Hepatic stellate cell (primary cell): ENCODE data around the gene STAB2.

Experiments
- DNase-seq: peaks from one replicate; pipeline ENCODE4 v3.0.0; 2011; ENCODE audit warnings: low spot score

Gene STAB2

DNA sequence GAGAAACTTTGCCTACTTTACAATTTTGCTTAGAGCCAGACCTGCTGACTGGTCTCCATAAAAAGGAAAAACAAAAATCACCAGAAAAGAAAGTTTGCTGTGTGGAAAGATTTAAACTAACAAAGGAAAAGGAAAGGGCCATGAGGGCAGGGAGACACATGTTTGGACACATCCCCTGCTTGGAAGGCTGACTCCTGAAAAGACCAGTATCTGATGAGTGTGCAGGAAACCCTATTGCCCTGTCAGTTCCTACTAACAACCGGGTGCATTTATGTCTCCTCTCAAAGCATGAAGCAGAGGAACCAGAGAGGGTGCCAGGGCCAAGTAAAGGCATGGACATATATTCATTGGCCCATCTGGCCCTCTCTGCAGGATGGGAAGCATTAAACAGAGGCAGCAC is 7.0 kb upstream of the STAB2 start:
- no peak for DNase-seq

DNA sequence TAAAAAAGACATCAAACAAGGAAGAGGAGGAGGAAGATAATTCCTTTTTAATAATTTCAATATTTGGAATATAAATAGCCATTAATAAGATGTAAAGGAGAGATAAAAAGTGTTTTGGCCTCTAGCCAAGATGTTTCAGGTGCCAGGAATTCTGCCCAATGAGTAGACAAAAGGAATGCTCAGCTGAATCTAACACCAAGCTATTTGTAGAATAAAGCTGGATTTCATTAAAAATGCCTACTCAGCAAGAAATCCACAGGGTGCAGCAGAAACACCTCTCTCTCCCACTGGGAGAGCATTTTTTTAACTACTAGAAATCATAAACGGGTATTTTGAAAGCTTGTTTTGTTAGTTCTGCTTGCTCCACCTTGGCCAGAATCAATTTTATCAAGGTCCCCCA is 4.1 kb upstream of the STAB2 start:
- no peak for DNase-seq

DNA sequence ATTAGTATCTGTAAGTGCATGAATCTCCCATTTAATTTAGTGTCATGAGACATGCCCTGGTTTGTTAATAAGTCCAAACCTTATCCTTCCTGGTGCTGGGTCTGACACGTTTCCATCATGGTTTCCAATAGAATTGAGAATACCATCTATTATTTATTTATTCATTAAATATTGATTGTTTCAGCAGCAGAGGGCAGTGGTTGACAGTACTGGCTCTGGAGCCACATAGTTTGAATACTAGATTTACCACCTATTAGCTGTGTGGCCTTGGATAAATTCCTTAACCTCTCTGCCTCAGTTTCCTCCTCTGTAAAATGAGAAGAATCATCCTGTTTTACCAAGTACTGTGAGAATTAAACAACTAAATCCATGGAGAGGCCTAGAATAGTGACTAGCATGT is 941 bp upstream of the STAB2 start:
- no peak for DNase-seq

DNA sequence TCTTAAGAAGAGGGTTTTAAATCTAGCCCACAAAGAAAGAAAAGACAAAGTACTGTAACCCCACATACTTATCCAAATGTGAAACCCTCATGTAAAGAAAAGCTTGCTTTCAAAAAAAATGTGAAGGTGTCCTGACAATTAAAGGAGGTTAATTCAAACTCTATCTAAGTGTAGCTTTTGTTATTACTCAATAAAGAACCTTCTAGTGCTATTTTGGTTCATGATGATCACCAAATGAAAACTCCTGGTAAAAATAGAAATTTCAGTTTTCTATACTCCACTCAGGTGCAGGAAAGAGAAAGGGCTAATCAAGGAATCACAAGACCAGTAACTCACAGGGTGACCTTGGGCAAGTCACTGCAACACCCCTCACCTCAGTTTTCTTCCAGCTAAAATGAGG is 1.6 kb downstream of the STAB2 start:
- no peak for DNase-seq

DNA sequence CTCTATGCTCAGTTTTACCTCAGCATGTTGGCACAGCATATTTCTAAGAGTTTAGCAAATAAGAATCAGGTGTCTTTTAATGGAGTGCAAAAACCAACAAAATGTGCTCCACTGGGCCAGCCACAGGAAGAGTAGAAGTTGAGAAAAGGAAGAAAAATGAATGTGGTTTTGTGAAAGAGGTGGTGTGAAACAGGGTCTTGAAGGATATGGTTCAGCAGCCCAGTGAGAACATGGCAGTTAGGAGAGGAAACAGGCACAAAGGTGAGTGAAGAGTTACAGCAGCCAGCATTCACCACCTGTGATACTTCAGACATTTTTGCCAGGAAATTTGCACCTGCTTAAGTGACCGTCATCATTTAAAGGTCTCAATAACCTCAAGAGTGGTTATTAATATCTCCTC is 2.4 kb downstream of the STAB2 start:
- no peak for DNase-seq

DNA sequence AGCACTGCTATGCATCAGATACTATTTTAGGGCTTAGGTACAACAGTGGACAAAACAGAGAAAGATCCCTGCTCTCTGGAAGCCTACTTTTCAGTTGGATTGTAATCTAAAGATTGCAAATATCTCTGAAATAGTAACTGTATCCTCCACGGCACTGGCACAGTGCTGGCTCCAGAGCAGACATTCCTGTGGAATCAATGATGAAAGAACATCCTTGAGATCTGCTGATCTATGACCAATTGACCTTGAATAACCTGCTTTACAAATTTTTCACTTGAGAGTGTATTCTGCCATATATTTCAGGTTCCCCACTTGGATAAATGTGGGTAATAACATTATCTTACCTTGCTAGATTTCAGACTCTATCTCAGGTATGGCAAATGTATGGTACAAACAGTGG is 3.2 kb downstream of the STAB2 start:
- no peak for DNase-seq

DNA sequence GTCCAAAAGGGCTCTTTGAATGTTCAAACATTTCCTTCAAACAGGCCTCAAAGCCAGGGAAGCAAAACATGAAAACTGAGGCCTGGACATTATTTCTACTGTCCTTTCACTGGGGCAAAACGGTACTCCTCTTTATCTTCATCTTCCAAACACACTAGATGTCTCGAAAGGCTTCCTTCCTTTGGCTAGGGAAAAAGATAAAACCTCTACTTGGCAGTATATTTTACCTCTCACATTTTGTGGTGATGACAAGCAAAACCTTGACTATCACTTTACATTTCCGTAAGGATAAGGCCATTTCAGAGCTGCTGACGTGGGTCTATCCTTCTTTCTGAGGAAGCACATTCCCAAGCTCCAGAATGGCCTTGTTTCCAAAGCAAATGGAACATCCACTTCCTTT is 9.9 kb downstream of the STAB2 start:
- DNase-seq: no peak

DNA sequence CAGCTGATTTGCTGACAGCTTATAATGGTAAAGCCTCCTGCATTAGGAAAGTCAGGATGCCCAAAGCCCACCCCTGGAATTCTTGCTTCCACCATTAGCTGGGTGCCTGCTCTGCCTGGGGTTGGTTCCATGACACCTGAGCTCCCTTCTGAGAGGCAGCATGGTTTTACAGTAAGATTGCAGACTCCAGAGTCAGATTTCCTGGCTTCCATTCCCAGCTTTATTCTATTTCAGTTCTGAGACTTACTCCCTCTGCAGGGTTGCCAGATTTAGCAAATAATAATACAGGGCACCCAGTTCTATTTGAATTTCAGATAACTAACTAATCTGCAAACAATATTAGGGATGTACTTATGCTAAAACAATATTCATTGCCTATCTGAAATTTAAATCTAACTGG is 12.2 kb downstream of the STAB2 start:
- DNase-seq: no peak

DNA sequence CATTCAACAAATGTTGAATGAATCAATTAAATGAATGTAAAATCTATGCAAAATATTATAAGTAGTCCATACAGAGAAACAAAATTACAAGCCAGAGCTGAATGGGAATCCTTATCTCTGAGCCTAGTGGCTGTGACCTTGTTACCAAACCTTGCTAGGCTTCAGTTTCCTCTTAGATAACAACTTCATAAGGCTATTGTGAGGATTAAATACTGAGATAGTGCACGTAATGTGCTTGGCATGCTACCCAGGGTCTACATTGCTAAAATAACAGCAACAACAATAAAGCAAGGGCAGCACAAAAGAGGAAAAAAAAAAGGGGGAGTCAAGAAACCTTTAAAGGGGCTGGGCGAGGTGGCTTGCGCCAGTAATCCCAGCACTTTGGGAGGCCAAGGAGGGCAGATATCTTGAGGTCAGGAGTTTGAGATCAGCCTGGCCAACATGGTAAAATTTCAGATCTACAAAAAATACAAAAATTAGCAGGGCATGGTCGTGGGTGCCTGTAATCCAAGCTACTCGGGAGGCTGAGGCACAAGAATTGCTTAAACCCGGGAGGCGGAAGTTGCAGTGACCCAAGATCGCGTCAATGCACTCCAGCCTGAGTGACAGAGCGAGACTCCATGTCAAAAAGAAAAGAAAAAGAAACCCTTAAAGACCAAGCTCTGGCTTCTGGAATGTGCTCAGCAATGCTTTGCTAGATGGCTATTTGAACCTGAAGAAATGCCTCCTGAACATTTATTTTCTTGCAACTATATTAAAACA is 14.1 kb downstream of the STAB2 start:
- DNase-seq: no peak

DNA sequence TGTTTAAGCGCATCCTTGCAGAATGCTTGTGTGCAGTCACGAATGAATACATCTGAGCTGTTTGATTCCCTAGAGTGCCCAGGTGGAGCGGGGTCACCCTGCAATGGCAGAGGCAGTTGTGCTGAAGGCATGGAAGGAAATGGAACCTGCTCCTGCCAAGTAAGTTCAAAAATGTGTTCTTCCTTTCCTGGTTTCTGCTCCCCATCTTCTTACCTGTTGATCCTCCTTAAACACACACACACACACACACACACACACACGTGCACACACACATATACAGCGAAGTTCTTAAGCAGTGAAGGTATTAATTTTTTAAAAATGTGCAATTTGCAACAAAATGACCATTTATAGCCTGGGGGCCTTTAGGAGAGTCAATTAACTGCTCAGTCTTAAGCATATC is 33.3 kb downstream of the STAB2 start:
- no peak for DNase-seq

DNA sequence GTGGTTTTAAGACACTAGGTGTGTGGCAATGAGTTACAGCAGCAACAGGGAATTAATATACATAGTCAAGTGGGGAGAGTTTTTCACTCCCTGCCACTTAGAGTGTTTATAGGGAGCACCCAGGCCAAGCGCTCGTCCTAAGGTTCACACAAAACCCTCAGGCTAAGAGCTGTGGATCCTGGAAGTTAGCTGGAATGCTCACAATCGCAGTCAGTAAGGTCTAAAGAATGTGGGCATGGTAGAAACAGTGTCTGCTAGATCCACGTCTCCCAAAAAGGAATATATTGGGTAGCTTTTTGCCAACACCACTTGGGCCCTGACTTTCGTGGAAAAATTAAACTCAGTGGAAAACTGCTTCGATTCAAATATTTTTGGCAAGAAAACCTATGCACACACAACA is 36.6 kb downstream of the STAB2 start:
- DNase-seq: no peak

DNA sequence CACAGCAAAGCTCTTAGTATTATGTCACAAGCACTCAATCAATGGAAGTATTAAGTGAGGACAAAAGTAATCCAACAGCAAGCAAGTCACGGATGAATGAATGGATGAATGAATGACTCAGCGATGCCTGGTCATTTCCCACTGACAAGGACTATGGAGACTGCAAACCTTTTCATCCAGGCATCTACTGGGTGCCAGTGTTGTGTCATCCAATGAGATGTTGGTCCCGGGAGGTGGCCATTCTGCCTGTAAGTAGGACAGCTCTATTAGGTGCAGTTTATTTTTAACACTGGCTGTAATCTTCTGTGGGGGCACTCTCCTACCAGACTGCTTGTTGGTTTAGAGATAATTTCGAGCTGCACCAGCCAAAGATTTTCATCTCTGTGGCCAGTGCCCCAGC is 39.4 kb downstream of the STAB2 start:
- no peak for DNase-seq

DNA sequence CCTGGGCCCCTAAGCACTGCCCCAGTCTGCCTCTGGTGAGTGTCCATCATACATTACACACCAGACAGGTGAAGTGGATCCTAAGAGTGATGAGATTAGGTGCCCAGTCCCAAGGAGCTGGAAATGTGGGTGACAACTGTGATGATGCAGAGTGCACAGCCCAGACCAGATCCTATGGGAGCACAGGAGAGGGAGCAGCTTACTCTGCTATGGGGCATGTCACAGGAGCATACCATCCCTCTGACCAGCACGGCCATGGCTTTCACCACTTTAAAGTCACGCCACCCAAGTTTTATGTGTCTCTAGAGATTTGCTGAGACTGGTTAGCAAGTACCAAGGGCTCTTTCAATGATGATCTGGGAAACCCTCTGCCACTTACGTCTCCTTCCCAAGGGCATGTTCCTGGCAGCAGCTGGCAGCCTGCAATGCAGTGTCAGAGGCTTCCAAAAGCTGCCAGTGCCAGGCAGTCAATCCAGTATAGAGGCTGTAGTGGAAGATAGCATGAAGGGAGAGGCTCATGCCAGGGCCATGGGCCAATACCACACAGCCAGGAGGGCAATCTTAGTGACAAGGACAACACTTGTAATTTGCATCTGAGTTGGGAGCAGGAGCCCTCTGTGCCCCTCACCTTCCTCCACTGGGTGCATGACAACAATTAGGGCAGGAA is 40.2 kb downstream of the STAB2 start:
- no peak for DNase-seq

DNA sequence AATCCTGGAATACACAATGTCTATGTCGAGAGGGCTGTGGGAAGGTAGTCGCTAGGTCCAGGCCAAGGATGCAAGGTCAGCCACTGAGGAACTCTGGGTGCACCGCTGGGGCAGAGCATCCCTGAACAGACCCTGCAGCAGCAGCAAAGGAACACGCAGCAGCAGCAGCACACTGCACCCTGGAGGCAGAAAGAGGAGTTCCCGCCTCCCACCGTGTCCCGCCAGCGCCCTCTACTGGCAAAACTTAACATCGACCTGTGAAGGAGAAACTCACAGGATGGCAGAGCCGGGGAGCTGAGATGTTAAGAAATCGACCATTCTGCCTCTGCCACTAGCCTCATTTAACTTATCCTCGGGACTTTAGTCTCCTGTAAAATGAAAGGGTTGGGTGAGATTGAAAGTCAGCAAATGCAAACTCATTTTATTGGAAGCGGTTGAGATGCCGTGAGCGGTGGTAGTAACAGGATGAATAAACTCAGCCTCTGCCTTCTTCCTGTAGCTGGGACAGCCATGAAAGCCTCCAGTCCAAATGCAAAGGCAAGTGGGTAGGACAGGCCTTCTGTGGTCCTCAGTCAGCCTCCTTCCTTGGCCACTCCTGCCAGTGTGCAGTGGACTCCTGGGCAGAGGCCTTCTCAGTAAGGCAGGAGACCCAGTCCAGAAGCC is 45.6 kb downstream of the STAB2 start:
- DNase-seq: peak; percentile 65

DNA sequence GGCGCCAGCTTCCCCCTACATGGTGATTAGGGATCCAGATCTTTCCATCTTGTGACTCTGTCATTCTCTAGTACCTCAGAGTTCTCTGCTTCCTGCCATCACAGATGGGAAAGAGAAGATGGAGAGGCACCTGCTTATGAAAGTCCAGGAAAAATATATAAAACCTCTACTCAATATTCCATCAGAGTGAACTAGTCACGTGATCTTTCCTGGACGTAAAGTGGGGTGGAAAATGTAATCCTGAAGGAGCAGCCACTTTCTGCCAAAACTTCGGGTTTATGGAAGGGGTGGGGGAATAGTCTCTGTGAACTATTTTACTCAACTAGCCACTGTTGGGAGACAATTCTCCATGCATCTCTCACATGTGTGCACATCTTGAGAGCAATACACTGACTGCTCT is 47.7 kb downstream of the STAB2 start:
- DNase-seq: no peak

DNA sequence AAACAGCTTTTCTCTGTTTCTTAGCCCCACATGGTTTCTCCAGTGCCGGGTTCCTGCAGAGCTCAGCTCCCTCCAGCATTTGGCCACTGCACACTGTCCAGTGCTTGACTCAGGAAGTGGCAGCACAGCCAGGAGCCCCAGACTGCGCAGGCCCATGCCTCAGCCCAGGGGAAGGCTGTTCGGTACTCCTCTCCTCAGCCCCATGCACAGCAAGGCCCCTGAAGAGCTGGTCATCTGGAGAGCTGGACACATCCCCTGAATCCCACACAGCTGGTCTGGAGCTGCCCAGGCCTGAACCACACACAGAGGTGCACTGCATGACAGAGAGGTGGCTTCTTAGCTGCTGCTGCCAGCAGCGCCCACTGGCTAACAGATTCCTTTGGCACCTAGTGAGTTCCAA is 48.3 kb downstream of the STAB2 start:
- no peak for DNase-seq

DNA sequence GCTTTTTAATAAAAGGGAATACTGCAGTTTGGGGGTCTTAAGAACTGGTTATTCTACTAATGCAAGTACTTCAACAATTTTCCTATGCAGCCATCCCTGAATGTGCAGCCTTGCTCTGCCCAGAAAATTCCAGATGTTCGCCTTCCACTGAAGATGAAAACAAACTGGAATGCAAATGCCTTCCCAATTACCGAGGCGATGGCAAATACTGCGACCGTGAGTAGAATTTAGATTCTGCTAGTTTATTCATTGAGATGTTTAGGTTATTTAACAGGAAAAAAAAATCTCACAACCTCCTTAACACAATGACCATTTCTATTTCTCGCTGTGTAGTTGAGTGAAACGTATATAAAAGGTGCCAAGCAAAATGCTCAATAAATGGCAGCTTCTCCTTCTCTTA is 49.9 kb downstream of the STAB2 start:
- DNase-seq: no peak

DNA sequence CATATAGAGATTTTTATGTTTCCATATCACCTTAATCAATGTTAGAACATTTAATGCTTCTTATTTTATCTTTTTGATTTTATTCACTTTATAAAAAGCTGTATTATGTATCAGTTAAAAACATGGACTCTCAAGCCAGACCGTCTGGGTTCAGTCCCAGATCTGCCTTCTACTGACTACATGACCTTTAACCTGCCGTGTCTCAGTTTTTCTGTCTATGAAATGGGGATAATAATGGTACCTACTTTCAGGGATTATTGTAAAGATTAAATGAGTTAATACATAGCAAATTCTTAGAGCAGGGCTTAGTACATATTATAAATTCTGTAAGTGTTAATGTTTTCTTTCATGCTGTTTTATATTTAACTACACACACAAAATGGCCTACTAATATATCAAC is 50.4 kb downstream of the STAB2 start:
- no peak for DNase-seq

DNA sequence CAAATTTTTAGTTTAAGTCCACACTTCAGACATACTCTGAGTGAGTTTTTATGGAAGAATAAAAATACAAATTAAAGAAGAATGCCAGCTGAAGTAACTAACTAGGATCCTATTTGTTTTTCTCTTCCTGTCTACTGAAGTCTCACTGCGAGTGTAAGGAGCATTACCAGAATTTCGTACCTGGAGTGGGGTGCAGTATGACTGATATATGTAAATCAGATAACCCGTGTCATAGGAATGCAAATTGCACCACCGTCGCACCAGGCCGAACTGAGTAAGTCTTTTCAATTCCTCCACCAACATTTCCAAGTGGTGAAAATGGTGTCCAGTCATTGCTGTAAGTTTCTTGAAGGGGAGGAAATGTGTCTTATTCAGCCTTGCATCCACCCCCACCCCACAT is 52.9 kb downstream of the STAB2 start:
- no peak for DNase-seq

DNA sequence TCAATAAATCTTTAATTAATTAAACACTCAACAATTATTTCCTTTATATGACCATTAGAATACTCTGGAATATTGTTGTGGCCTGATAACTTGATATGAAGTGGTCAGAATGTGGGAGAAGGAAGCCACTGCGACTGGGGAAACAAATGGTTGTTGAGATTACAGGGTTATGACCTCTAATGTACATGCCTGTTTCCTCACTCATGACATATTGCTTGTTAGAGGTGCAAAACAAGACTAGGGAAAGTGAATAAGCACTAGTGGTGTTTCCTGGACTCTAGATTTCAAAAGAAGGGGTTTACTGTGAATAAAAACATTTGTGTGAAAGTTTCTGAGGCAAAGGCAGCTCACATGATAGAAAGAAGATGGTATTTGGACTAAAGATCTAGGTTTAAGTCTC is 53.3 kb downstream of the STAB2 start:
- DNase-seq: no peak

DNA sequence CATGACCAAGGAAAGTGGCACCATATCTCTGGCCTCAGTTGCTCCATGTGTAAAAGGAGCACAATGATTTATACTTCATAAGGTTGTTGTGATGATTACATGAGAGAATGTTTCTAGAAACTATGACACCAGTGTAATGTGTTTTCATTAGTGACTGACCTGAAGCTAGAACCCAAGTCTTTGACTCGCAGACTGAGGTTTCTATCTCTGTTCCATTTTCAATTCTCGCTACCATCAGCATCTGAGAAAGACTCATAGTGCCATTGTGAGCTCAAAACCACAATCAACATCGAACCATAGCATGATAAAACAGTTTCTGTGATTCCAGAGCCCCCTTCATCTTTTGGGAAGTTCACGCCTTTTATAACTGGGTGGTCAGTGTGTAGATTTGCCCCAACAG is 53.8 kb downstream of the STAB2 start:
- DNase-seq: no peak

DNA sequence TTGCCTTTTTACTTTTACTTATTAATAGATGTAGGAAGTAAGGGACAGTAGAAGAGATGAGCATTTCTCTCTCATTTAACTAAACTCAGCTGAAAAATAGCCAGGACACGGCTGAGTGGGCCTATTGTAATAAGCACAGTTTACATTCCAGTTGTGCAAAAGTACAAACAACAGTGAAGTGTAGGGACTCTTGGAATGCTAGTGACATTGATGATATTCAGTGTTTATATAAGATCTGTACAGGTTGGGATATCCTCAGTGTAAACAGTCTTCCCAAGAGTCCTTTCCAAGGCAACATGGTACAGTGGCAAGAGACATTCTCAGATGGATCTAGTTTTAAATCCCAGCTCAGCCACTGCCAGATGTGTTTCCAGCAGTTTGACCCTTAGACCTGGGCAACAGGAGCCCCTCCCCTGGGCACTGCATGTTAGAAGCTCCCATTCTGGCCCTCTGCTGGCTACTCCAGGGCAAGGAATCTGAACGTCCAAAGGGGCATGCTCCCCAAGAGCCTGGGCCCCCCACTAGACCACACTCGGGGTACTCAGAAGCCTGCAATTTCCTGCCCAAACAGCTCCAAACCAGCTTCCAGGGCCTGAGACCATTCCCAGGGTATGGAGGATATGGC is 55.3 kb downstream of the STAB2 start:
- no peak for DNase-seq

DNA sequence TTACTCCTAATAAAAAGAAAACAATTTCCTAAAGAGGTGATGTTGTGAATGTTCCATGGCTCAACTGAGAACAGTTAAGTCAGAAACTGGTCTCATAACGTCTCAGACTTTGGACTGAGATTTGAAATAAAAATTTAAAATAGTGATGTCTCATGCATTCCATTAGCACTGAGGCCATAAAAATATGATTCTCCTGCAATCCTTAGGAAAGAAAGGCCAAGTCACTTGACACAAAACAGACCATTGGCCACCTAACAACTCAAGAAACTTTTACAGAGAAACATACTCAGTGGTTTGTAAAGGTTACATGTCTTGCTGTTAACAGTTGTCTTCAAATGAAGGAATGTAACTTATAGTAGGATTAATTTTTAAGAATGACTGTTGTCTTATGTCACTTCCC is 58.1 kb downstream of the STAB2 start:
- DNase-seq: no peak
